Stimulated activated CD4-positive, alpha-beta T cell treated with anti-CD3 and anti-CD28 coated beads, Interleukin-1b, Interleukin-23, amount 100 ng/mL, for 24 hours (primary cell): ENCODE measurements around the gene KAT2B.
"Not testable (repeated sequence)": the region's sequence is repeated elsewhere in the genome, so short reads cannot be mapped to it uniquely, and the experiment has no call there.

ENCODE experiments used
- DNase-seq, 4 experiments: peaks; one replicate each; pipeline ENCODE4 v3.0.0-alpha.2; 2020; ENCODE audit warnings: low read depth in 4 of 4, low spot score in 1 of 4

KAT2B gene

DNA sequence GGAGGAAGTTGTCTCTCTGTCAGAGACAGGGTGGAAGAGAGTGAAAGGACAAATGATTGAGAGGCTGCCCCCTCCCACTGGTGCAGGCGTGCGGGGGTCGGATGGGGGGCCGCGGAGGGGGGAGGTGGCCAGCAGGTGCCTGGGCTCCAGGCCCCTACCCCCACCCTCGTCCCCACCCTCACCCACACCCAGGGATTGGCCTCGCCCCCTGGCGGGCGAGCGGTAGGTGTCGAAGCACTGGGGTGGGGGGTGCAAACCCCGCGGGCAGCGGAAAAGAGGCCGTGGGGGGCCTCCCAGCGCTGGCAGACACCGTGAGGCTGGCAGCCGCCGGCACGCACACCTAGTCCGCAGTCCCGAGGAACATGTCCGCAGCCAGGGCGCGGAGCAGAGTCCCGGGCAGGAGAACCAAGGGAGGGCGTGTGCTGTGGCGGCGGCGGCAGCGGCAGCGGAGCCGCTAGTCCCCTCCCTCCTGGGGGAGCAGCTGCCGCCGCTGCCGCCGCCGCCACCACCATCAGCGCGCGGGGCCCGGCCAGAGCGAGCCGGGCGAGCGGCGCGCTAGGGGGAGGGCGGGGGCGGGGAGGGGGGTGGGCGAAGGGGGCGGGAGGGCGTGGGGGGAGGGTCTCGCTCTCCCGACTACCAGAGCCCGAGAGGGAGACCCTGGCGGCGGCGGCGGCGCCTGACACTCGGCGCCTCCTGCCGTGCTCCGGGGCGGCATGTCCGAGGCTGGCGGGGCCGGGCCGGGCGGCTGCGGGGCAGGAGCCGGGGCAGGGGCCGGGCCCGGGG lies at the start of gene KAT2B:
KAT2B (plus strand) TSS at position 682 of the 783 bp plus-strand sequence; CDS start at position 714, 32 bp downstream.
- peak; percentile 61 to 81 (median 63) for DNase-seq

DNA sequence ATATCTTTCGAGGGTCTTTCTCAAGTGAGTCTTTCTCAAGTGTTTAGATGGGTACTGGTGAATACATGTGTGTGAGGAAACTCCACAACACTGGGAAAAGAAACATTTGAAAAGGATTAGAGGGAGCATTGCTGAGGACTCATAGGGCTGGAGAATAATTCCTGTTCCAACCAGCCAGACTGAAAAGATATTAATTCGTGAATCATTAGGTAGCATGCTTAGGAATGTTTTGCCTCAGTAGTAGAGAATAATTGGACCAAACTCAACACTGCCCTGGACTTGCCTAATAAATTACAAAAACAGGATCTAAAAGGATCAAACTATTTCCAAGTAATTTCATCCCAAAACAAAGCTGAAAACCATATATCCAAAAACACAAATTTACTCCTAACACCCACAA lies 45.5 kb upstream of the KAT2B start:
- DNase-seq, result no peak

DNA sequence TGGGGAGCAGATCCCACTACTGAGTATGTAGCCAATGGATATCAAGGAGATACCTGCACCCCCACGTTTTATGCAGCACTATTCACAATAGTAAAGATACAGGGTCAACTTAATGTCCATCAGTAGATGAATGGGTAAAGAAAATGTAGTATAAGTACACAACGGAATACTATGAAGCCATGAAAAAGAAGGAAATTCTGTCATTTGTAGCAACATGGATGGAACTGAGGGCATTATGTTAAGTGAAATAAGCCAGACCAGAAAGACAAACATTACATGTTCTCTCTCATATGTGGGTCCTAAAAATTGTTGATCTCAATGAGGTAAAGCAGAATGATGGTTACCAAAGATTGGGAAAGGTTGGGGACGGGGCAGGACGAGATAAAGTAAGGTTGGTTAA lies 42.7 kb upstream of the KAT2B start:
- DNase-seq, result no peak

GRCh38 chr3:20001932-20002331 lies 38.3 kb upstream of the KAT2B start:
- no peak for DNase-seq

DNA sequence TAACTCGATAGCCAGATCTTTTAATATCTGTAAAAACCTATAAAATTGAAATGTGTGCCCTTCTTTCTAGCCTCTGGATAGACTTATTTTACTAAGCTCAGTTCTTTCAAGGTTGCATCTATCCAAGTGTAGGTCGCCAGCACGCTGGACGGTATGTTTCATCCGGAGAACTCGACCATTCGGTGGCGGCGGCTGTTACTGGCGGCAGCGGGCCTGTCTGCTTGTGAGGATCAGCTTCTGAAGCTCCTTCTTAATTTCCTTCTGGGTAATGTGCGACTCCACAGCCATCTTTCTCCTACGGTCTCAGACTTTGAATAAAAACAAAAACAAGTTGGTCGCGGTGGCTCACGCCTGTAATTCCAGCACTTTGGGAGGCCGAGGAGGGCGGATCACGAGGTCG lies 32.3 kb upstream of the KAT2B start:
- no peak for DNase-seq

- DNase-seq, result no peak
Measured at GRCh38 chr3:20008646-20009045, 31.6 kb upstream of the KAT2B start.

GRCh38 chr3:20012164-20012563 lies 28.1 kb upstream of the KAT2B start, which contains the start of gene PP2D1:
Gene PP2D1, minus strand, starts transcription at chr3:20012264. Its CDS starts 192 bp downstream, at chr3:20012072.
- DNase-seq, result no peak

GRCh38 chr3:20013396-20013795 lies 26.9 kb upstream of the KAT2B start:
- no peak for DNase-seq

DNA sequence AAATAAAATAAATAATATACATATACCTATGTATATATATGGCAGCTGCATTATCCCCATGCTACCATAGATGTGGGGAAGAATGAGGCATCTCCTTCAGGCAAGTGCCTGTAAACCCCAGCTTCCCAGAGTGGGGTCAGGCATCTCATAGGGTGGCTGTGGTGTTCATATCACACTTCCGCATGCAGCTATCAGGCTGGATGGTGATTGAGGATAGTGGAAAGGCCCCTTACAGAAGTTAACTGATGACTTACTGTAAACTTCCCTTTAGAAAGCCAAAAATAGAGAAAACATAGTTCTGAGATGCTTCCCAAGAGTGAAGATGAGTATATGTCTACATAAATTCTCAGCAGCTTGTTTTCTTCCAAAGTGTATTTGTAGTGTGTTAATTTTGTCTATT lies 24.7 kb upstream of the KAT2B start:
- no peak for DNase-seq

GRCh38 chr3:20016076-20016475 lies 24.2 kb upstream of the KAT2B start:
- not testable (repeated sequence) for DNase-seq

DNA sequence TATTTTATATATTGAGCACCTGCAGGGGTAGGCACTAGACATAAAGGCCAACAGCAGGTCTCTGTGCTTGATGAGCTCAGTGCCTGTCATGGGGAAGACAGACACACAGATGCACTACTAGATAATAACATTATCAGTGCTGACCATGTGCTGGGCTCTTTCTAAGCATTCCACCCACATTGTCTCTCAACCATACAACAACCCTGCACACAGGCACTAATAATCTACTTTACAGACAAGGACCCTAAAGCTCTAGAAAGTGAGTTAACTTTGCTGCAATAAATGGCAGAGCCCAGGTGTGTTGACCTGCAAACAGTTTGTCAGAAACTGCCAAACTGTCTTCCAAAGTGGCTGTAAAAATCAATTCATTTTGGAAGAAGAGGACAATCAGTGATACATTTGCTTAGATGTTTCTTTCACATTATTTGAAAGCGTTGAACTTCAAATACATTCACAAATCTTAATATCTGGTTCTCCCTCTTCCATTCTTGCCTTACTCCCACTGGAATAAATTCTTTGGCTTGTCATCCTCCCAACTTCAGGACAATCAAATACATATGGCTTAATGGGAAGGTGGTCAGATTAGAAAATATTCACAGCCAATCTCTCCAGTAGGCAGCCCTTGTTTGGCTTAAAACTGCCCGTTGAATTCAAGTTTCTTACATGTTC lies 17.2 kb upstream of the KAT2B start:
- no peak for DNase-seq

- no peak for DNase-seq
Measured at GRCh38 chr3:20023623-20024405, 16.4 kb upstream of the KAT2B start.

DNA sequence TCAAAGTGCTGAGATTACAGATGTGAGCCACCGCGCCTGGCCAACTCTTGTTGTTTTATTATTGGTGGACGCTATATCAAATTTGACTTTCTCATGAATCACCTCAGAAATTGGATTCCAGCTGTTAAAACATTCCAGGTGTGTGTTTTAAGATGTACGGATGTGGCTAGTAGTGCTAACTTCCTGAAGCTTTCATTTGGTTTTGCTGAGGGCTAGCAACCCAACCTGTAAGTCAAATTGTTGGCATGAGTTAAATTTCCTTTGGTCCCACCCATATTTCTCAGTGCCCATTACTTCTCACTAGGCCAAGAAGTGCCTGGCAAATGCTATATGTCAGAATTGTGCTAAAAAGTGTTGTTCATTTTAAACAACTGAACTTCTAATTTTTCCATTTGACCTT lies 13.1 kb upstream of the KAT2B start:
- no peak for DNase-seq

- no peak for DNase-seq
Measured at GRCh38 chr3:20028905-20029331, 11.3 kb upstream of the KAT2B start.

DNA sequence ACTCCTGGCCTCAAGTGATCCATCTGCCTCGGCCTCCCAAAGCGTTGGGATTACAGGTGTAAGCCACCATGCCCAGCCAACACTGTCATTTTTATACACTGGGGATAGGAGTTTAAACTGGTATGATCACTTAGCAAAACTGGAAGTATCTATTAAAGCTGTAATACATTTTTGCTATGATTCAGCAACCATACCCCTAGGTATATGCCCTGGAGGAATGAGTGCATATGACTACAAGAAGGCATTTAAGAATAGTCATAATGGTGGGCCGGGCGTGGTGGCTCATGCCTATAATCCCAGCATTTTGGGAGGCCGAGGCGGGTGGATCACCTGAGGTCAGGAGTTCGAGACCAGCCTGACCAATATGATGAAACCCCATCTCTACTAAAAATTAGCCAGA lies 8.3 kb upstream of the KAT2B start:
- not testable (repeated sequence) for DNase-seq

GRCh38 chr3:20035019-20035418 lies 5.2 kb upstream of the KAT2B start:
- no peak for DNase-seq

- DNase-seq, result no peak
Measured at GRCh38 chr3:20037255-20037996, 2.8 kb upstream of the KAT2B start.

GRCh38 chr3:20038699-20039465 lies 1.4 kb upstream of the KAT2B start:
- DNase-seq, result no peak

GRCh38 chr3:20039466-20039764 lies 831 bp upstream of the KAT2B start:
- DNase-seq, result no peak

- DNase-seq, result peak in 2 of 4 experiments; percentile 46 to 61
Measured at GRCh38 chr3:20040548-20041196, 426 bp downstream of the KAT2B start.
